Fibroblast of the aortic adventitia (primary cell): ENCODE measurements around the gene CIB4. TPM values are rescaled to one million over a fixed set of nuclear protein-coding genes. Genes with fewer than 3 reads are reported as not detected.

Source experiments
- DNase-seq: peaks from one replicate; pipeline ENCODE4 v3.0.0-alpha.2; 2010; ENCODE audit warnings: low read depth
- H3K4me3 ChIP-seq: 2 replicates; pipeline ENCODE4 v1.5.1; 2011; ENCODE audit warnings: low read depth, mild to moderate bottlenecking, control low read depth, low read length, moderate library complexity
- CTCF ChIP-seq: IDR thresholded peaks from 2 replicates; pipeline ENCODE4 v1.5.1; 2011; ENCODE audit warnings: mild to moderate bottlenecking, low read length, control low read depth, inconsistent platforms; ENCODE audit not compliant: insufficient read depth
- total RNA-seq: library from RNA; depleted of rRNA; stranded (reverse); fragments of >200 nt; gene quantifications from 2 replicates; pipeline ENCODE4 v1.2.3, GENCODE V29; 2012; ENCODE audit warnings: low replicate concordance

The CIB4 gene
- total RNA-seq, 1 donor, result not detected

GRCh38 chr2:26628561-26629345 is 12.4 kb downstream of the CIB4 start:
- no peak overlapping the region for H3K4me3 ChIP-seq
- no peak for DNase-seq
- TF ChIP-seq CTCF, result no peak

- DNase-seq, result no peak
- no peak overlapping the region for H3K4me3 ChIP-seq
- no peak for TF ChIP-seq CTCF
Measured at GRCh38 chr2:26627350-26628105, 13.6 kb downstream of the CIB4 start.

GRCh38 chr2:26626606-26627005 is 14.6 kb downstream of the CIB4 start:
- TF ChIP-seq CTCF, result no peak
- H3K4me3 ChIP-seq, result no peak overlapping the region
- no peak for DNase-seq

- TF ChIP-seq CTCF, result no peak
- H3K4me3 ChIP-seq, result no peak overlapping the region
- peak; percentile 45 for DNase-seq
Measured at GRCh38 chr2:26623541-26624495, 17.3 kb downstream of the CIB4 start.

- DNase-seq, result no peak
- no peak for TF ChIP-seq CTCF
- H3K4me3 ChIP-seq, result no peak overlapping the region
Measured at GRCh38 chr2:26621469-26622199, 19.5 kb downstream of the CIB4 start.

GRCh38 chr2:26620031-26620605 is 21.0 kb downstream of the CIB4 start:
- no peak overlapping the region for H3K4me3 ChIP-seq
- no peak for DNase-seq
- no peak for TF ChIP-seq CTCF
